Stimulated activated CD4-positive, alpha-beta T cell treated with anti-CD3 and anti-CD28 coated beads, TNF-alpha, amount 100 ng/mL, for 24 hours (primary cell): ENCODE data around the gene MTPN.

Experiments used
- DNase-seq, 3 experiments: peaks; one replicate each; pipeline ENCODE4 v3.0.0-alpha.2; 2020; ENCODE audit warnings: low read depth in 3 of 3

The MTPN gene

GRCh38 chr7:135957627-135958026 is 19.5 kb downstream of the MTPN start:
- DNase-seq, result no peak

DNA sequence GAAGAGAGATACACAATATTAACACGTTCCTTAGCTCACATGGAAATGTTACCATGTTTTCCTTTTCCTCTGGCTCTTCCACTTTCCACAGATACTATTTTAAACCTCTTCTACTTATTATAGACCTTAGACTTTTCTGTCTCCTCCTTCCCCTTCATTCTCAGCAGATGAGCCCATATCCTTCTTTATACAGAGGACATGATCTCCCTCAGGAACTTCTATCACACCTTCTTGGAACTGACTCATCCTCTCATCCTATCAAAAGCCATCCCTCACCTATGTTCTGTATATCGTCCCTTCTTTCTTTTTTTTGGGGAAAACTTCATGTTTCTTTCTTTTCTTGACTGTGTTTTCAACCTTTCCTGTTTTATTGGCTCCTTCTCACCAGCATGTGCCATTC is 20.8 kb downstream of the MTPN start:
- no peak for DNase-seq

DNA sequence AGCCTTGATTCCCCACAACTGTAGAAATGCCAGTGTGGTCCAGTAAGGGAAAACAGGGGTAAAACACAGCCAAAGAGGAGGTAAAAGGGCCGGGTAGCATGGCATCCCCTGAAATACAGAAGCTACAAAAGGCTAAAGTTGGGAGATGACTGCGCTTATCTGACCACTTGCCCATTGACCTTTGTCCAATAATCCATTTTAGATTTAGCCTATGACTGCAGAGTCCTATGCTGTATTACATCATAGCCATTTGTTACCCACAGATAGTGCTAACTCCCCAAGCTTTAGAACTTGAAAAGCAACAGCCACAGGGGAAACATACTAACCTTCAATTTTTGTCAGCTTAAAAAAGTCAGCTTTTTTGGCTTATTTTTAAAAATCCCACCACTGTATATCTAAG is 26.2 kb downstream of the MTPN start:
- no peak for DNase-seq

DNA sequence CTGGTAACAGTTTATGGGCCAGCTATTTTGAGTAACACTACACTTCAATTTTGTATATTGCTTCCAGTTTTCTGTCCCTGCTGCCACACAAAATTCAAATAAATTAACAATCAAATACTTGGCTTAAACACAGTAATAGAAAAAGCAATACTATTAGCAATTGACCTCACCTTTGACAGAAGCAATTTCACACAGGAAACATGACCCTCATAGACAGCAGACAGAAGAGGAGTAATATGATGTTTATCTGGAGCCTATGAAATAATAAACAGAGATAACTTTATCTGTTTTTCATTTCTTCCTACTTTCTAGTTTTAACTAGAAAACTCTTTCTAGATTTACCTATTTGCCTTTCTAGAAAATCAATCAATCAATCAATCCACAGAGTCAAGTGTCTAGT is 26.7 kb downstream of the MTPN start:
- no peak for DNase-seq

GRCh38 chr7:135946289-135947055 is 30.7 kb downstream of the MTPN start:
- no peak for DNase-seq

DNA sequence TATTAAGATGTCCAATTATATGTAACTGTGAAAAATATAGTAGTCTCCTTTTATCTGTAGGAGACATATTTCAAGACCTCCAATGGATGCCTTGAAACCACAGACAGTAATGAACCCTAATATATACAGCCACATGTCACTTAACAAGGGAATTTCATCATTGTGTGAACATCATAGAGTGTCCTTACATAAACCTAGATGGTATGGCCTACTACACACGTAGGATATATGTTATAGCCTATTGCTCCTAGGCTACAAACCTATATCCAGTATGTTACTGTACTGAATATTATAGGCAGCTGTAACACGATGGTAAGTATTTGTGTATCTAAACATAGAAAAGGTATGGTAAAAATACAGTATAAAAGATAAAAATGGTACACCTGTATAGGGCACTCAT is 32.4 kb downstream of the MTPN start:
- DNase-seq, result no peak

GRCh38 chr7:135943134-135943879 is 33.9 kb downstream of the MTPN start:
- DNase-seq, result no peak

GRCh38 chr7:135942614-135943013 is 34.5 kb downstream of the MTPN start:
- DNase-seq, result no peak

DNA sequence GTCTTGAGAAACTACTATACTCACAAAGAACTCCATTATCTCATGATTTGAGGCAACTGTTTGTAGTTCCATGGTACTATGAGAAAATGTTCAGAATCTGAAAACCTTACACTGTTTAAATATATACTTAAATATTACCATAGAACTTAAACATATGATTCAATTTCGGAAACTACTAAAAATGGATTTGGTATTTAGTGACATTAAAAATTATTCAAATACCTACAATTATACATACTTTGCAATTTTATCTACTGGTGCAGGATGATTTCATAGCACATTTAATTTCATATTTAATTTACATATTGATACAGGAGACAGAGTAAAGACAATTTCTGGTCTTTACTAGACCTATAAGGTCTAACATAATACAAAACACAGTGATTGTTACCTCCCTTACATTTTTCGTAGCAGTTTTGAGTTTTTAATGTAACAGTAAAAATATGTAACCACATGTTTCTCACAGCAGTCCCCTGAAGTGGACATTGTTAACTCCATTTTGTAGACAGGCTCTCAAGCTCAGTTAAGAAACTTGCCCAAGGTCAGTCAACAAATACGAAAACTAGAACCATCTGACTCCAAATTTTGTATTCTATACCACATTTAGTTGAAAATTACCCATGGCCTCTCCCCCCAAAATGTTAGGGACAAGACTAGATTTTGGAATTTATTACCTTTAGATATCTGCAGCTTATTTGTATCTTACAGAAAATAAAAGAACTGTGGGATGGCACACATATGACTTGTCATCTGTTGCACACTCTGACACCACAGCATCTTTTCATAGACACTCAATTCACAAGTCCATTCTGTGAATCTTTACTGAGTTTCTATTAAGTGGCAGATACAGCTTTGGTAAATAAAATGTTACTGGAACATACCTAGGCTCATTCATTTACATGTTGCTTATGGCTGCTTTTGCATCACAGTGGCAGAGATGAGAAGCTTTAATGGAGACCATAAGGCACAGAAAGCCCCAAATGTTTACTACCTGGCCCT is 36.8 kb downstream of the MTPN start:
- DNase-seq, result no peak

DNA sequence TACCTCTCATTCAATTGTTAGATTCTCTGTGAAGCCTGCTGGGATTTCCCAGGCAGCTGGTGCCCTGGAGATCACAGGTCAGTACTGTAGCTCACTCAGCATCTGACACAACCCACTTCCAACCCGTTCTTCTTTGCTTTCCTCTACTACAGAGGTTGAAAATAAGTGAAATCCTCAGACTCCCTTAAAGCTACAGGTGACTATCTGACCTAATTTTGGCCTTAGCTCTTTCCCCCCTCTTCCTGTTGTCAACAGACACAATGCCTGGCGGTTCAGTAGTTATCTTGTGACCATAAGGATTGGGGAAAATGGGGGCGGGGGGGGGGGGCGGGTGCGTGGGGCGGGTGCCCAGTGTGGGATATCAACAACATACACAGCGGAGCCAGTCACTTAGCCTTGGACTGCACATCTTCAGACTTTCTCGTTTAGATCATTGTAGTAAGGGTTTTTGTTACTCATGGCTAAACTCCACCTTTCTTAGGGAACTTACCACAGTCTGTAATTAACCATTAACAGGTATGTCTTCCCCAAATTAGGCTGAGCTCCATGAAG is 37.8 kb downstream of the MTPN start:
- DNase-seq, result no peak

DNA sequence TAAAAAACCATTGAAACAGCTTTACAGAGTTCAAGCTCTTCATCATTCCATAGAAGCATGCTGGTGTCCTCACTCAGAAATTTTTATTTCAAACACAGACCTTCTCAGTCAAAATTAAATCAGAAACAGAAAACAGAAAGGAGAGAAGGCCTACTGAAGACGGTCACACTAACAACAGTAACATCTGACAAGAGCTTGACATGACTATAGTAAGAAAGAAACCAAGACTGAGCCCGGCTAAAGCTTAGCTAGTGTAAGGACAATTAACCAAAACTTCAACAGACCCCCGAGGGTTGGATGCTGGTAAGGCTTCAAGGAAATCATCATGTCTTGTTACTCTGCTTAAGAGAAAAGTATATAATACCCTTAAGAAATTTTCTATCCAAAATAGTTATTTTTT is 38.6 kb downstream of the MTPN start:
- DNase-seq, result no peak

DNA sequence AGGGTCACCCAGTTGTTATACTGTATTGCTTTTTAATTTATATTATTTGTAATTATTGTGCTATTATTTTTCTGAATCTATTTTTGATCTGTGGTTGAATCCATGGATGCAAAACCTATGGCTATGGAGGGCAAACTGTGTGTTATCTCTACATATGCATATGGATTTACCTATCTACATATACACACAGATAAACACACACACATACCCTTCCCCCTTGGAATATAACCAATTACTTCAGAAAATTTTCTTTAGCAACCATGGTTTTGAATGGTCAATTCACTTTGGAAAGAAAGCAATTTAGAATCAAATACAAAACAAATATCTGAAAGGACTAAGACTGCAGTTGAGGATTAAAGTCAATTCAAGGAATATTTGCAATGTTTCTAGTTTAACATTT is 39.1 kb downstream of the MTPN start:
- DNase-seq, result no peak

DNA sequence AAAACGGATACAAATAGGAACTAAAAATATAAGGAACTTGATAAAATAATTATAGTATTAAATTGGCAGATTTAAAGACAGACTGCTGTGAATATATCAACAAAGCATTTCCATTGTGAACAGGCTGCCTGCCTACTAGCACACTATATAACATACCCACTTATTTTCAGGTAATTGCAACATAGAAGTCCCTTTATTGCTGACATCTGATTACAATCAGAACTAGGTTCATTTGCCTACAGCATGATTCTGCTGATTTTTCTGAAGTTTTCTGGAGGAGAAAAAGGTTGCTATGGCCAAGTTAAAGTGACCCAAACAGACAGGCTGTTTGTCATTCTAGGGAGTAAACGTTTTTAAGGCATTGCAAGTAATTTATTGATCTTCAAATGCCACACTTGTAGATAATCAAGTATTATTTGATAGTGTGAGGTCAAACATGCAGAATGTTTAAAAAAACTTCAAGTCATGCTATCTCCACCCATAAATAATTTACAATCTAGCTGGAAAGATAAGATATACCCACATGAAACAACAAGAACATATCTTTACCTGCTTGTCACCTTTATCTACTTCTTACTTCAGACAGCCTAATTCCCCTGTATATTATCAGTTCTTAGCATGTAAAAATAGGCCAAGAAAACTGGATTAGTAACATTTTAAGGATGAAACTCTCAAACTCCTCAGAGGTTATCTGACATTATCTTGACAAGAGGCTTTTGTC is 40.5 kb downstream of the MTPN start:
- no peak for DNase-seq

DNA sequence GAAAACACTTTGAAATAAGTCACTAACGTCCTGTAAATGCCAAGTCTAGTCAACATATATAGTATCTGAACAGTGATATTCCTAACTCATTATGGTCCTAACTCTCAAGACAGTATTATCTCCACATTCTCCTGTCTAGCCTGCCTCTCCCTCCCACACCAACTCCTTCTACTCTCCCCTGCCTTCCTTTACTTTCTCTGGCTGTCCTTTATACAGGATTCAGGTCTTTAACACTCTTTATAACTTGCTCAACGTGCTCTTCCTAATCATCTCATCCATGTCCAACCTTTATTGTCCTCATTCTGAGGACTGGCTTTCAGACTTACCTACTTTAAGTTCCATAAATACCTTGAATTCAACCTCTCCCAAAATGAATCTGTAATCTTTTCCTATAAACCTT is 42.5 kb downstream of the MTPN start:
- no peak for DNase-seq

GRCh38 chr7:135933509-135934188 is 43.5 kb downstream of the MTPN start:
- no peak for DNase-seq

GRCh38 chr7:135932131-135932530 is 45.0 kb downstream of the MTPN start:
- DNase-seq, result no peak

- no peak for DNase-seq
These were observed 46.3 kb downstream of the MTPN start for GRCh38 chr7:135930565-135931461.

DNA sequence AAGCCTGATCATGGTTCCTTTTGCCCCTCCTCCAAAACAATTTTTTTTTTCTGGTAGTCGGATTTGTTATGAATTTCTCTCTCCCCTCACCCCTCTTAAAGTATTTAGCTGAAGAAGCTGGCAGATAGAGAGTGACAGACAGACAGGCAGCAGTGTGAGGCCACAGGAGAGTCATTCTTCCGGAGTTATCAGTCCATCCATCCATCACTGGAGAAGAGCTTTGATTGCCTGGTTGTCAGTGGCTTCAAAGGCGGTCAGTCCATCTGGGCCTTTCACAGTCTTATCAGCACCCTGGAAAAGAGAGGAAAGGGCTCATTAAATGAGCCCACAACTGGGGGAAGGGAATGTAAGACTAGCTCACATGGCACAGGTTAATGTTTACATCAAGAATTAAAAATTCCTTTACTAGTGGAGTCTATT is 47.4 kb downstream of the MTPN start:
- DNase-seq, result no peak

DNA sequence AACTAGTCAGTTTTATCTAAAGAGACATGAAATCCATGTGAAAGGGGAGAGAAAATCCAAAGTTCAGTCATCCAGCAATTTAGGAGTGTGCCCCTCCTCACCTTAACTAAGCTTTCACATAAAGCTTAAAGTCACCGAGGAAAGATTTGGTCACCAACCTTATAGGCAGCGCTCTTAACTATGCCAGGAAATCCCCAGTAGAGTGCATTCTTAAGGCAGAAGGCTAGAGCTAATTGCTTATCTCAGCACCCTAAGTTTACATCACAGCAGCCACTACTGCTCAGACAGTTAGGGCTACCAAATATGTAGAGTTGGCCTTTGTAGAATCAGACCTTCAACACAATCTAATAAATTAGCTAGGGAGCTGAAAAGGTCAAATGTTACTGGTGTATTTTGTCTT is 47.9 kb downstream of the MTPN start:
- no peak for DNase-seq

DNA sequence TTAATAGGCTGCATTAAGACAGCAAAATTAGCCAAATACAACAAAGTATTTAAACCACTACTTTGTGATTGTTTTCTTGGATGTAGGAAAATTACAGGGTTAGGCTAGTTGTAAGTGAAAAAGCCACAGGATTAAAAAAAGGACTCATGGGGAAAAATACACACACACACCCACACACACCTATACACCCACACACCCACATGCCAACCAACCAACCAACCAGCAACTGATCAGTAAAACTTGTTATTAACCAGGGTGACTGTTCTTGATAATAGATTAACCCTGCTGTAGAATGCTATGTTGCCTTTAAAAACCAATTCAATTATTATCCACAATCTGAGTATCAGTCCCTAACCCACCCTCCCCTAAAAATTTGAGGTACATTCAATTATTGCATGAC is 49.0 kb downstream of the MTPN start:
- no peak for DNase-seq
